Mucosa of descending colon (tissue), 3 donors: Measurements from ENCODE around the gene HUS1. TPM values are rescaled to one million over a fixed set of nuclear protein-coding genes. Genes with fewer than 3 reads are reported as not detected.
A peak's percentile ranks its signal among the peaks of the same experiment; 100 is the strongest.

Experiments used
- ATAC-seq: fragments of 200-7000 bp; cut with Tn5 transposase; one replicate; pipeline ENCODE4 v1.9.1; 2020; ENCODE audit warnings: mild to moderate bottlenecking, moderate library complexity
- DNase-seq, 3 donors: peaks; one replicate each; pipeline ENCODE4 v3.0.0-alpha.2; 2020
- H3K36me3 ChIP-seq: fragments of 200-600 bp; one replicate; pipeline ENCODE4 v1.8.0; 2021; ENCODE audit warnings: low read depth, mild to moderate bottlenecking
- H3K4me1 ChIP-seq: fragments of 200-600 bp; one replicate; pipeline ENCODE4 v1.8.0; 2021; ENCODE audit warnings: low read depth, mild to moderate bottlenecking
- H3K4me3 ChIP-seq: fragments of 200-600 bp; one replicate; pipeline ENCODE4 v1.8.0; 2021; ENCODE audit warnings: mild to moderate bottlenecking
- H3K9me3 ChIP-seq: fragments of 200-600 bp; one replicate; pipeline ENCODE4 v1.8.0; 2021; ENCODE audit warnings: mild to moderate bottlenecking
- intact Hi-C, 2 donors: fragments of 100-400 bp; cut with DNase I in 1 of 2; cut with micrococcal nuclease in 1 of 2; formaldehyde crosslinking; loops; one replicate each; pipeline versions ENCODE4 v1.11.0 to v1.11.1; 2022; cut with DNase I, micrococcal nuclease
- total RNA-seq, 3 donors: library from RNA; stranded (reverse); fragmentation: NEBNext Ultra II Directional in 2 of 3; extraction: Animal tissue kit (Norgen Biotek cat#: 25700) in 2 of 3; gene quantifications; one replicate each; pipeline versions ENCODE4 v1.2.1 to v1.2.4, GENCODE V29; 2021 to 2023
- TF ChIP-seq, protein P1 (sequence below): fragments of 200-600 bp; IDR thresholded peaks from one replicate; pipeline ENCODE4 v1.8.0; 2022; ENCODE audit warnings: antibody characterized with exemption, mild to moderate bottlenecking
- donor health status: DM: no; HTN: no; CAD: no; lungs with moderate emphysema.
- donor health status: DM: no; HTN: no; CAD: no.
- donor health status: DM: no; HTN: yes; CAD: no.

Gene HUS1
- total RNA-seq, 3 donors from 2014 or later = 44.8 to 53.7 (median 47.4) TPM

DNA sequence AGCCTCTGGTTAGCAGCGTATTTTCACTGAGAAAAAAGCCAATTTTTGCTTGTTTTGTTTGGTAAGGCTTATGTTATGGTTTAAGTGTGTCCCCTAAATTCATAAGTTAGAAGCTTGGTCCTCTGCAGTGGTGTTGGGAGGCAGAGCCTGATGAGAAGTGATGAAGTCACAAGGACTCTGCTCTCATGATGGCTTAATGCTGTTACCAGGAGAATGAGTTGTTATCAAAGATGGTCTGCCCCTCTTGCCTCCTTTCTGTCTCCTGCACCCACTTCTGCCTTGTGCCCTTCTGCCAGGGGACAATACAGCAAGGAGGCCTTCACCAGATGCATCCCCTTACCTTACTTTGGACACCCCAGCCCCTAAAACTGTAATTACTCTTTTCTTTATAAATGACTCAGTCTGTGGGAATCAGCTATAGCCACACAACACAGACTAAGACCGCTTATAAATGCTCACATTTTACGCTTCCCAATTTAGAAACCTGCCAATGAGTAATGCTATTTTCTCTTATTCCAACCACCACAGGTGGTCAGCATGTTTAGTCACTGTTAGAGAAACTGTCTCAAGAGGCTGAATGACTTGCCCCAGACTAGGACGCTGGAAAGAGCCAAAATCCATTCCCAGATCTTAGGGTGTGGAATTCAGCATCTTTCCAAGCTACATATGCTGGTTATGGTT, 25.0 kb downstream of the HUS1 start:
- Histone ChIP-seq H3K4me1 (peaks cover 14% of the 10 kb centered on the region), H3K36me3 (no peaks in the 10 kb centered on the region), H3K4me3 (no peak overlapping the region), H3K9me3 (no peaks in the 10 kb centered on the region)
- intact Hi-C loops = no loop called here
- DNase-seq (no peak), ATAC-seq (no peak)
- TF ChIP-seq, protein P1, sequence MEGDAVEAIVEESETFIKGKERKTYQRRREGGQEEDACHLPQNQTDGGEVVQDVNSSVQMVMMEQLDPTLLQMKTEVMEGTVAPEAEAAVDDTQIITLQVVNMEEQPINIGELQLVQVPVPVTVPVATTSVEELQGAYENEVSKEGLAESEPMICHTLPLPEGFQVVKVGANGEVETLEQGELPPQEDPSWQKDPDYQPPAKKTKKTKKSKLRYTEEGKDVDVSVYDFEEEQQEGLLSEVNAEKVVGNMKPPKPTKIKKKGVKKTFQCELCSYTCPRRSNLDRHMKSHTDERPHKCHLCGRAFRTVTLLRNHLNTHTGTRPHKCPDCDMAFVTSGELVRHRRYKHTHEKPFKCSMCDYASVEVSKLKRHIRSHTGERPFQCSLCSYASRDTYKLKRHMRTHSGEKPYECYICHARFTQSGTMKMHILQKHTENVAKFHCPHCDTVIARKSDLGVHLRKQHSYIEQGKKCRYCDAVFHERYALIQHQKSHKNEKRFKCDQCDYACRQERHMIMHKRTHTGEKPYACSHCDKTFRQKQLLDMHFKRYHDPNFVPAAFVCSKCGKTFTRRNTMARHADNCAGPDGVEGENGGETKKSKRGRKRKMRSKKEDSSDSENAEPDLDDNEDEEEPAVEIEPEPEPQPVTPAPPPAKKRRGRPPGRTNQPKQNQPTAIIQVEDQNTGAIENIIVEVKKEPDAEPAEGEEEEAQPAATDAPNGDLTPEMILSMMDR = no peak

DNA sequence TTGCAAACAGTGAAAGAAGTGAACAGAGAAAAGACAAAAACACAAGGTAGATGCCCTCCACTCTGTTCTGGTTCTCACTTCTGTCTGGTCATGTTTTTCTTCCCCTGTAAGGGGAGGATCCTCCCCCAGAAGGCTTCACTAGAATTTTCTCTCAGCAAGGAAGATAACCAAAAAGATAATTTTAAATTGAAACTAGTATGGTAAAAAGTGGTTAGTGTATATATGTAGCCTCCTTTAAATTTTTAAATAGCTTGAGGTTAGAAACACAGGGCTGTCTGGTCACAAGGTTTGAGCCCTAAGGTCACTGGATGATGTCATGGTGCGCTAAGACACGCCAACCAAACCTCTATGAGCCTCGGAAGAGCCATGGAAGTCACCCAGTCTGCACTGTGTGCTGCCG, 25.6 kb downstream of the HUS1 start:
- H3K36me3 ChIP-seq = no peaks in the 10 kb centered on the region
- no peaks in the 10 kb centered on the region for H3K9me3 ChIP-seq
- ATAC-seq (no peak), DNase-seq (no peak)
- intact Hi-C loops = no loop called here
- TF ChIP-seq, protein P1 = no peak
- H3K4me1 ChIP-seq = peaks cover 14% of the 10 kb centered on the region
- no peak overlapping the region for H3K4me3 ChIP-seq

DNA sequence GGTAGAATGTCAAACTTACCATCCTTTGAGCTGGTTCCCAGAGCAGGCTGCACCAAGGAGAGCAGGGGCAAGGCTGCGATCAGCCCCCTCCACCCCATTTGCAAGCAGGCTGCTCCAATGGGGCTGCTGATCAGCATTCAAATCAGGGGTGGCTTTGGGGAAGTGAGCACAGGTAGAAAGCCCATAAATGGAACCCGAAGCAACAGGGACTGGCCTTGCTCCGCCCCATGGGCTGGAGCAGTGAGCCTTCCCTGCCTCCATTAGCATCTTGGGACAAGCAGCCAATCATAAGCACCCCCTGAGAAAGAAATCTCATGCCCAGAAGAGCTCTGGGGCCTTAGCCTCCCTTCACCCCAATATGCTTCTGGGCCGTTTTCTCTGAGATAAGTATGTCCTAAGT, 27.2 kb downstream of the HUS1 start:
- no peak overlapping the region for H3K4me3 ChIP-seq
- ATAC-seq = no peak
- DNase-seq = no peak
- TF ChIP-seq, protein P1 = no peak
- intact Hi-C loops = no loop called here
- H3K4me1 ChIP-seq = peaks cover 14% of the 10 kb centered on the region
- no peaks in the 10 kb centered on the region for H3K36me3 ChIP-seq
- no peaks in the 10 kb centered on the region for H3K9me3 ChIP-seq

DNA sequence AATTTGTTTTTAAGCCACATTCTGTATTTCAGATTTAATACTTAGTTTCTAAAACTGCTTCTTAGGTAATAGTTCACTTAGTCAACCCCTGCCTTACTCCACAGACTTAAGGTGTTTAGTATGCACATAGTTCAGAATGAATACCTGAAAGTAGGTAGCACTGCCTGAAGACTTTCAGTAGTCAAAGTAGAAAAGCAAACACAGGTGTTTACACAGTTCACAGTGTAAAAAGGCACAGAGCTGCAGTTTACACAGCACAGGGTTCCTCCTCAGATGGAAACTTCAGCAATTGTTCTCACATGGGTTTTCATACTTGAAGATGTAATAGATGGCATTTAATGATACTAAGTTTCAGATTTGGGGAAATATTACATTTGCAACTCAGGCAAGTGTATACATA, 28.0 kb downstream of the HUS1 start:
- H3K36me3 ChIP-seq = no peaks in the 10 kb centered on the region
- no peak overlapping the region for H3K4me3 ChIP-seq
- ATAC-seq (peak; percentile 86), DNase-seq (no peak)
- intact Hi-C loops = no loop called here
- TF ChIP-seq, protein P1 = no peak
- H3K9me3 ChIP-seq = no peaks in the 10 kb centered on the region
- H3K4me1 ChIP-seq = peaks cover 14% of the 10 kb centered on the region

DNA sequence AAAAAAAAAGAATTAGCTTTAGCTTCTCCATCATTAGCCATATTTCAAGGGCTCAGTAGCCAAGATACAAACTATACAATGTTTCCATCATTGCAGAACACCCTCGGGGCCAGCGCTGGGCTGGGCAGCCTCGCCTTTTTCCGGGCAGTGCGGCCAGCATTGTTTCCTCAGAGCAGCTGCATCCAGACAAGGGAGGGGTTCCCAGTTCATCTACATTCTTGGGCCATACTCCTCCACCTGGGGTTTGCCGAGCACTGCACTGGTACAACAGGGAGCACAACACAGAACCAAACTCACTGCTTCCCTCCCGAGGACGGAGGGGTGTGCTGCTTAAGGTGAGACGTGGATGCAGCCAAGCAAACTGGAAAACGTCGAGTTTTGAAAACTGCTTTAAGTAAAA, 28.7 kb downstream of the HUS1 start:
- TF ChIP-seq, protein P1 = no peak
- Histone ChIP-seq H3K36me3 (no peaks in the 10 kb centered on the region), H3K4me1 (peaks cover 14% of the 10 kb centered on the region), H3K4me3 (no peak overlapping the region), H3K9me3 (no peaks in the 10 kb centered on the region)
- peak; percentile 90 for ATAC-seq
- intact Hi-C loops = no loop called here
- peak; percentile 65 to 78 (median 77) for DNase-seq
